Prostate gland (tissue), 2 donors: ENCODE data around the gene C17orf67. TPM values are rescaled to one million over a fixed set of nuclear protein-coding genes. Genes with fewer than 3 reads are reported as not detected.
A peak's percentile ranks its signal among the peaks of the same experiment; 100 is the strongest.

Experiments used
- DNase-seq: peaks from one replicate; pipeline ENCODE4 v3.0.0-alpha.2; 2019; ENCODE audit warnings: low spot score
- H3K27ac ChIP-seq, 2 donors: fragments of 200-600 bp; sonication (generic); 2 replicates each; pipeline ENCODE4 v1.5.1; 2017 to 2019
- H3K27me3 ChIP-seq: fragments of 200-600 bp; sonication (generic); replicated peaks from 2 replicates; pipeline ENCODE4 v1.5.1; 2019; ENCODE audit not compliant: insufficient read depth
- H3K36me3 ChIP-seq, 2 donors: fragments of 200-600 bp; sonication (generic); 1 replicate in 1 of 2; 2 replicates in 1 of 2; pipeline versions ENCODE4 v1.5.1 to v1.8.1; 2017 to 2019
- H3K4me1 ChIP-seq: fragments of 200-600 bp; sonication (generic); replicated peaks from 2 replicates; pipeline ENCODE4 v1.5.1; 2019
- H3K4me3 ChIP-seq, 2 donors: fragments of 200-600 bp; sonication (generic); 2 replicates each; pipeline ENCODE4 v1.5.1; 2017 to 2019
- H3K9me3 ChIP-seq: fragments of 200-600 bp; sonication (generic); 2 replicates; pipeline ENCODE4 v1.5.1; 2017
- CTCF ChIP-seq, 4 experiments: fragments of 200-600 bp in 2 of 4; fragments of 450-650 bp in 2 of 4; sonication (generic) in 2 of 4; IDR thresholded peaks; 1 replicate in 3 of 4; 2 replicates in 1 of 4; pipeline ENCODE4 v1.5.1; 2016 to 2019; ENCODE audit warnings: antibody characterized with exemption in 4 of 4, mild to moderate bottlenecking in 2 of 4, moderate library complexity in 2 of 4
- POLR2A ChIP-seq: fragments of 450-650 bp; IDR thresholded peaks from one replicate; pipeline ENCODE4 v1.6.1; 2016; ENCODE audit warnings: antibody characterized with exemption, mild to moderate bottlenecking
- POLR2AphosphoS5 ChIP-seq: sonication (generic); formaldehyde crosslinking; IDR thresholded peaks from one replicate; pipeline ENCODE4 v1.6.1; 2017; ENCODE audit warnings: antibody characterized with exemption
- WGBS: methylation state at CpG from one replicate; pipeline ENCODE4 v1.1.5; 2018; 5-methylcytosine and 5-hydroxymethylcytosine counted together
- intact Hi-C: fragments of 100-400 bp; cut with DNase I; formaldehyde crosslinking; loops from one replicate; pipeline ENCODE4 v1.14.2; 2022
- total RNA-seq, 2 donors: library from RNA; depleted of rRNA; stranded (reverse); fragments of >200 nt; gene quantifications; one replicate each; pipeline ENCODE4 v1.1.0, GENCODE V29; 2016

C17orf67 gene
- total RNA-seq, 2 donors from 2014 or later = 2.5 to 2.6 TPM

GRCh38 chr17:56792267-56792666 is 41.5 kb downstream of the C17orf67 start:
- no peak for DNase-seq
- H3K9me3 ChIP-seq = no peaks in the 10 kb centered on the region
- 100% methylated on average over 1 of the region's 1 CpG for WGBS
- H3K27me3 ChIP-seq = no peaks in the 10 kb centered on the region
- H3K36me3 ChIP-seq = no peaks in the 10 kb centered on the region
- no peak for TF ChIP-seq CTCF (IDR thresholded peaks at IDR 0.05)
- no peak for TF ChIP-seq POLR2AphosphoS5
- TF ChIP-seq POLR2A = no peak
- no peak overlapping the region for H3K4me3 ChIP-seq
- no peak overlapping the region for H3K27ac ChIP-seq
- H3K4me1 ChIP-seq = no peaks in the 10 kb centered on the region
- intact Hi-C loops = no loop called here

- Histone ChIP-seq H3K27me3 (no peaks in the 10 kb centered on the region), H3K4me3 (no peak overlapping the region), H3K4me1 (no peaks in the 10 kb centered on the region), H3K36me3 (no peaks in the 10 kb centered on the region), H3K9me3 (no peaks in the 10 kb centered on the region), H3K27ac (no peak overlapping the region)
- TF ChIP-seq POLR2AphosphoS5 = peak; percentile 61
- no peak for TF ChIP-seq POLR2A
- DNase-seq = peak; percentile 26
- intact Hi-C loops = no loop called here
- WGBS = 47% methylated on average over 7 of the region's 7 CpGs
These were observed 46.7 kb downstream of the C17orf67 start for GRCh38 chr17:56786989-56787482.

GRCh38 chr17:56785997-56786680 is 47.6 kb downstream of the C17orf67 start:
- Histone ChIP-seq H3K9me3 (no peaks in the 10 kb centered on the region), H3K4me3 (no peak overlapping the region), H3K27me3 (no peaks in the 10 kb centered on the region), H3K36me3 (no peaks in the 10 kb centered on the region), H3K4me1 (no peaks in the 10 kb centered on the region), H3K27ac (no peak overlapping the region)
- intact Hi-C loops = no loop called here
- no peak for DNase-seq
- TF ChIP-seq POLR2AphosphoS5 = no peak
- no peak for TF ChIP-seq POLR2A
- 75% methylated on average over 9 of the region's 9 CpGs for WGBS

GRCh38 chr17:56785405-56785804 is 48.3 kb downstream of the C17orf67 start:
- DNase-seq = no peak
- WGBS = 40% methylated on average over 5 of the region's 5 CpGs
- no peaks in the 10 kb centered on the region for H3K36me3 ChIP-seq

GRCh38 chr17:56782338-56782737 is 51.4 kb downstream of the C17orf67 start:
- TF ChIP-seq POLR2A = no peak
- TF ChIP-seq CTCF (IDR thresholded peaks at IDR 0.05) = no peak
- no peak for TF ChIP-seq POLR2AphosphoS5
- no peak overlapping the region for H3K27ac ChIP-seq
- DNase-seq = no peak
- H3K27me3 ChIP-seq = no peaks in the 10 kb centered on the region
- no peaks in the 10 kb centered on the region for H3K4me1 ChIP-seq
- no peaks in the 10 kb centered on the region for H3K36me3 ChIP-seq
- intact Hi-C loops = no loop called here
- H3K4me3 ChIP-seq = no peak overlapping the region
- no peaks in the 10 kb centered on the region for H3K9me3 ChIP-seq

More at GRCh38 chr17:56785405-56785804, 48.3 kb downstream of the C17orf67 start:
- H3K4me1 ChIP-seq = no peaks in the 10 kb centered on the region
- H3K9me3 ChIP-seq = no peaks in the 10 kb centered on the region
- H3K27me3 ChIP-seq = no peaks in the 10 kb centered on the region
- TF ChIP-seq POLR2AphosphoS5 (peak; percentile 29), CTCF (IDR thresholded peaks at IDR 0.05) (no peak), POLR2A (no peak)
- H3K27ac ChIP-seq = no peak overlapping the region
- H3K4me3 ChIP-seq = no peak overlapping the region
- intact Hi-C loops = no loop called here

- Histone ChIP-seq H3K9me3 (no peaks in the 10 kb centered on the region), H3K27ac (no peak overlapping the region), H3K4me1 (no peaks in the 10 kb centered on the region), H3K36me3 (no peaks in the 10 kb centered on the region), H3K27me3 (no peaks in the 10 kb centered on the region), H3K4me3 (no peak overlapping the region)
- 76% methylated on average over 6 of the region's 6 CpGs for WGBS
- TF ChIP-seq POLR2AphosphoS5 = no peak
- no peak for TF ChIP-seq POLR2A
- TF ChIP-seq CTCF (IDR thresholded peaks at IDR 0.05) = no peak
- no peak for DNase-seq
- intact Hi-C loops = no loop called here
These were observed 51.8 kb downstream of the C17orf67 start for GRCh38 chr17:56781906-56782305.
